SH-SY5Y (cell line): Measurements from ENCODE around the gene DPH6.

ENCODE experiments used
- GATA2 ChIP-seq: IDR thresholded peaks from 2 replicates; pipeline ENCODE4 v1.6.1; 2011; ENCODE audit warnings: mild to moderate bottlenecking, low read depth, low read length
- GATA3 ChIP-seq: IDR thresholded peaks from 2 replicates; pipeline ENCODE4 v1.6.1; 2011; ENCODE audit warnings: low read depth, mild to moderate bottlenecking, low read length, moderate library complexity

Gene DPH6, protein sequence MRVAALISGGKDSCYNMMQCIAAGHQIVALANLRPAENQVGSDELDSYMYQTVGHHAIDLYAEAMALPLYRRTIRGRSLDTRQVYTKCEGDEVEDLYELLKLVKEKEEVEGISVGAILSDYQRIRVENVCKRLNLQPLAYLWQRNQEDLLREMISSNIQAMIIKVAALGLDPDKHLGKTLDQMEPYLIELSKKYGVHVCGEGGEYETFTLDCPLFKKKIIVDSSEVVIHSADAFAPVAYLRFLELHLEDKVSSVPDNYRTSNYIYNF

DNA sequence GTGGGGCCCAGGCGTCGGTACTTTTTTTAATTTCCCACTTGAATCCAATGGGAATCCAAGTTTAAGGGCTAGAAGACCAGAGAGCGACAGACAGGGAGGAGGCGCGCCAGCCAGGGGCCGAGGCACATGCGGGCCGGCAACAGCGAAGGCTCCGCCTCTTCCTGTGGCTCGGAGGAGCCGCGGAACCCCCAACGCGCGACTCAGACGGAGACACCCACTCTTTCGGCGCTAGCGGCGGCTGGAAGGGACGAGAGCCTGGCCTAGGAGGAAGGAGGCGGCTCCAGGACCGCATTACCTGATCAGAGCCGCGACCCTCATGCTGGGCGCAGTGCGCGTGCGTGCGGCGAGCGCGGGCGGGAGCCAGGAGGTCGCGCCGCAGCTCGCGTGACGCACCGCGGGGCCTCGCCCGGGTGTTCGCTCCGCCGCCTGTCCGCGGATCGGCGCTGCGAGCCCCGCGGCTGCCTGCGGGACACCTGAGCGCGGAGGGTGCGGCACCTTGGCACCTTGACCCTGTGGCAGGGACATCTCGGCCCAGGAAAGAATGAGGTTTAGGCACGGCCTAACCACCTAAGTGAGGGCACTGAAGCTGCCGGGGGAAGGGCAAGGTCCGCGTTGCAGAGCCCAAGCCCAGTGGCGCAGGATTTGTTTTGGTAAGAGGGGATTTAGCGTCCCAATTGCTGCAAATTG is at the start of gene DPH6:
Gene DPH6 (minus strand): TSS at position 342 of the 687 bp plus-strand sequence. CDS start 24 bp downstream, at position 318.
- TF ChIP-seq GATA2 (no peak), GATA3 (no peak)

DNA sequence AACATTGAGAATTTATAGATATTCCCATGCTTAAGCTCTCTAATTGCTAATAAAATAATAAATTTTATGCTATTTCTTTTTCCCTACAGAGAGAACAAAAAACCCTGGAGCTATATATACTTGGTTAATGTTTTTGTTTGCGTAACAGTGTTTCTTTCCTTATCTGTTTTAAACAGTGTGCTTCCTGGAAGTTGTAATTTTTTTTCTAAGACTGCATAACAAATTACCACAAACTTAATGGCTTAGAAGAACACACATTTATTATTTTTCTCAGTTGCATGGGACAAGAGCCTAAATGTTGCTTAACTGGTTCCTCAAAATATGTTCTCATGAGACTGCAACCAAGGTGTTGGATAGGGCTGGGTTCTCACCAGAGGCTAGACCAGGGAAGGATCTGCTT is 49.7 kb upstream of the DPH6 start:
- TF ChIP-seq GATA3 (no peak), GATA2 (no peak)

DNA sequence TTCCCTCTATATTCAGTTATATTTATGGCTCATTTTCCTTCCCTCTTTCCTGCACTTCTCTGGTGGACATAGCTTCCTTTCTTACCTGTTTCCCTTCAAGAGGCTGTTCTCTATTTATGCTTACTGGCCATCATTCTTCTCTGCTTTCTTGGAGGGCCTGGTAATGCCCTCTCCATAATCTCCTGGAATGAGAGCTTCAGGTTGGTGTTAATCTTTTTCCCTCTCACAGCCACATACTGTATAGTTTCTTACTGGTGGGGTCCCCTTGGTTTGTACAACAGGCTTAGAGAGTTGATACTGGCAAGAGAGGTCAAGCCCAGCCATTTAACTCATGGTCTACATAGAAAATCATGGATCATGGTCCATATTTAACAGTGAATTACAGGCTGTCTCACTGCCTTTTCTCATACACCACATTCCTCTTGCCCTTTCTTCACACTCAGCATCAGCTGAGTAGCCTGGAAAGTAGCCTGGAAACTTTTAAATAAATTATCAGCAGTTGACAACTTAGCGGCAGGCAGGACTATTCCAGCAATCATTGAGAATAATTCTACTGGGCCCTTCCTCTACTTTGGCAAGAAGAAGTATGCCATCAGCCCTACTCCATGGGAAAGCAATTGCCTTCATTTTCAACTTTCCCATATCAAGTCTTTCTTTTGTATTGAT is 38.0 kb upstream of the DPH6 start:
- TF ChIP-seq GATA2: no peak

DNA sequence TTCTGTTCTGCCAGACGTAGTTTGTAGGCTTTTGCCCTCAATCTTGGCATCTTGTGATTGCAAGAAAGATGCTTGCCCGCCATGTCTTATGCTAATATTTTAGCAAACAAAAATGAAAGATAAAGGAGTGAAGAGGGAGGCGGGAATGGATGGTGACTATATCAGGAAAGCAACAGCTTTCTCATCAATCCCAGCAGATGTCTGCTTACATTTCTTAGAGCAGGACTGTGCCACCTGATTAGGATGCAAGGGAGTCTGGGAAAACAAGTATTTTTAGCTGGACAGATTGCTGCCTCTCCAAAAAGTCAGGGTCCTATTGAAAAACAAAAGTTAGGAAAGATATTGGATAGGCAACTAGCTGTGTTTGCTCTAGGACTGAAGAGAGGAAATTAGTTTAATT is 34.6 kb upstream of the DPH6 start:
- no peak for TF ChIP-seq GATA3
- no peak for TF ChIP-seq GATA2

DNA sequence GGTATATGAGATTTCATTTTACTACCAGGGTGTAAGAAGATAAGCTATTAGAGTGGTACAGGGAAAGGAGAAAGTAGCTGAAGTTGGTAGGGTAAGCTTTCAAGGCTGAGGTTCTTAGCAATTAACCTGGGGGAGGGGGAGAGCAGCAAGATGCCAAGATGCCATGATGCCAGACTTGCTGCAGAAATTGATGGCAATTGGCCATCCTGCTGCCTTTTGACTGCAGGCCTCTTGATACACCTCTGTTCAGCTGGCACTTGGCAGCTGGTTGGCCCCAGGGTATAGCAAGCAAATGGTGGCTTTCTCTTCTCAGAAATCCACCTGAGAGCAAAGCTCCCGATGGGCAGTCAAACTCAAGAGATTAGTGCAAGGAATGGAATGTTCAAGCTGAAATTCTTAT is 21.4 kb upstream of the DPH6 start:
- TF ChIP-seq GATA2: no peak
- TF ChIP-seq GATA3: no peak

DNA sequence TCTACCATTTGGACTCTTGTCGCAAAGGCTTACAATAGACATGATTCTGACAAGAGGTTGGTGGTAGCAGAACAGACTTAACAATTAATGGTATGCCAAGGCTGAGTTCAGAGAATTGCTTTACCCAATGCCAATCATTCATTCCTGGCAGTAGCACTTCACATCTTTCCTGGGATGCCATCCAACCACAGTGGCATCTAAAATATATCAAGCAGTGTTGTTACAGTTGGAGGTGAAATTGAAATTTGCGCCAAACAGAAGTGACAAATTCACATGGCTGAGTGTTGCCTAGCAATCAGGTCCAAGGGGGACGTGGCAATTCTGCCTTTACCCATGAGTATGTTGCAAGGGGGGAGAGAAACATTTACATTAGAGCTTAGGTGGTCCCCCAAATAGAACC is 21.0 kb upstream of the DPH6 start:
- TF ChIP-seq GATA2 (no peak), GATA3 (no peak)

DNA sequence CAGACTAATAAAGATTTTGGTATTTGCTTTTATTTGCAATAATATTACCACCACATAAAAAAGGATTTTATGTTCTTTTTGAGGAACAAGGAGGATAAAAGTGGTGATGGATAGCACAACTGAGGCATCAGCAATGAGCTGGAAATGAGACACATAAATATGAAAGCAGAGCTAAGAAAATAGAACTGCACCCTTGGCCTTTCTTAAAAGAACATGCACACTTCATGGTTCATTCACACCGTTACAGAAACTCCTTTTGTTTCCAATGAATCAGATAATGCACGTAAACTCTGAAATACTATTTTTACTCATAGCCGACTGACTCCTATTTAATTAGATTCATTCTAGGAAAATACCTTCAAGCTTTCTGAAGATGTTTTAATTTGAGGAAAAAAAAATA is 19.9 kb upstream of the DPH6 start:
- no peak for TF ChIP-seq GATA3
- no peak for TF ChIP-seq GATA2

DNA sequence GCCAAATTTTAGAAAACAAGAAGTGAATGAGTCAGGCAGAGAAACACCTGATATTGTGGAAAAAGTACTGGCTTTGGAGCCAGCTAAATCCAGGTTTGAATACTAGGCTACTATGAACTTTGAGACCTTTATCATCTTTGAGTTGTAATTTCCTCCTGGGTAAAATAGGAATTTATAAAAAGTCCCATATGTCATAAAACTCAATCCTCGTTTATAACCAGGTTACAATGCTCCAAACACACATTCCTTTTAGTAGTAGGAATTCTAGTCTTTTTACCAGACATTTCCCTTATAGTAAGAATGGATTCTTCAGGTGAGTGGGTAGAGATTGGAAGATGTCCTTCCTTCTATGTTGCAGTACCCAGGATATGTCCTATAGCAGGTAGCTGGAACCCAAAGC is 16.7 kb upstream of the DPH6 start:
- no peak for TF ChIP-seq GATA2
- no peak for TF ChIP-seq GATA3

DNA sequence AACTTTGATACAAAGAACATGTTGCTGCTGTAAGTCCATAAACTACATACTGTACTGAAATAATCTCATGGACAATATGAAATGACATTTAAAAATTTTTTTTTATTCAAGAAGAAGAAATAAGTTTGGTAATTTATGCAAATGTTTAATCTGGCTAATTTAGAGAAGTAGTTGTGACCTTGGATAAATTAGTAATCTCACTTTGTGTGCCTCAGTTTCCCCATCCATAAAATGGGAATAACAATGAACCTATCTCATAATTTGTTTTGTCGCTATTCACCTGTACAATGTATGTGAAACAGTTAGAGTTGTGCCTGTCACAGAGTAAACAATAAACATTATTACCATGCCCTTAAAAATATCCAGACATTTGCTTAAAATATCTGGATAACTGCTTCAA is 15.3 kb upstream of the DPH6 start:
- TF ChIP-seq GATA2 (no peak), GATA3 (no peak)

DNA sequence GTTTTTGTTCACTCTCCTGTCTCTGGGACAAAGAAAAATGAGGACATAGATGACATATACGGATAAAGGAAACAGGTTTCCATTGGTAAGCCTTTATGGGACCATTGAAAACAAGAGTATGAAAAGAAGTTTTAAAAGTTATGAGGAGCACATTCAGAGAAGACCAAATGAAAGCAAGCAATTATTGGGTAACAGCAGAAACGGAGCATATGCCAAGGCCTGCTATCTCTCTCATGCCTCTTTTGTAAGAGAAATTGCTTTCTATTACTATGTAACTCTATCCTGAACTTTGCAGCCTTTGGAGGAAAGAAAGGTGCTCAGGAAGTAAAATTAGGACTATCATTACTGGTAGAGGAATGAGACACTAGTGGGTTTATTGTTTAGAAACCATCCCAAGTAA is 14.9 kb upstream of the DPH6 start:
- no peak for TF ChIP-seq GATA2
- no peak for TF ChIP-seq GATA3

DNA sequence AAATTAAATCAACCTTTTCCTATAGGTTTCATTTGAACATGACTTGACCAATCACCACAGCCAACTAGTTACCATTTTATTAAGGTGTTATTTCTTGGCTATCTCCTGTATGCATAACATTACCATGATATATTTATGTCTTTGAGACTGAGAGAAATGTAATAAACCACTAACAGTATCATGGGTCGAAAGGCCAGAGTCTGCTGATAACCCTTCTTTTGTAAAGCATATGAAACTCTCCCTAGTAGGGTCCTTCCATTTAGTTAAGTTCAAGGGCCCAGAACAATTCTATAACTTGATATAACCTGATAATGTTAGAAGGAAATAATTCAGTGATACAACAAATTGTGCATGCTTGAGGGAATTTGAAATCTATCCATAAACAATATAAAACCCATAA is 14.3 kb upstream of the DPH6 start:
- no peak for TF ChIP-seq GATA3
- no peak for TF ChIP-seq GATA2

DNA sequence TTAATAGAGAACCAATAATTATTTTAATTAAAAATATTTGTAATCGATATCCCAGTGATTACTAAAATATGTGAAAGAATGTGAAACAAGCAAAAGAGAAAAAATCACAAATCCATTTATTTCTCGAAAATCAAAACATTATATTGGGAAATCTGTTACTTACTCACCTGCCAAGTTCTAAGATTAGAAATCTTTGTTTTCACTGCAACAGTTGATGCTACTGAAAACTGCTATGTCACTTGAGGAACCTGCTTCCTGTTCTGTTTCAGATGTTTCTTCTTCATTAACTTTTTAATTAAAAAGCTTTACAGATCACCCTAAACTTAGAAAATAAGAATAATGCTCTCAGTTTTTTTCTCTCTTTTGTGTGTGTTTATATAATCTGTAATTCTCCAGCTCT is 13.7 kb upstream of the DPH6 start:
- no peak for TF ChIP-seq GATA2
- TF ChIP-seq GATA3: no peak

DNA sequence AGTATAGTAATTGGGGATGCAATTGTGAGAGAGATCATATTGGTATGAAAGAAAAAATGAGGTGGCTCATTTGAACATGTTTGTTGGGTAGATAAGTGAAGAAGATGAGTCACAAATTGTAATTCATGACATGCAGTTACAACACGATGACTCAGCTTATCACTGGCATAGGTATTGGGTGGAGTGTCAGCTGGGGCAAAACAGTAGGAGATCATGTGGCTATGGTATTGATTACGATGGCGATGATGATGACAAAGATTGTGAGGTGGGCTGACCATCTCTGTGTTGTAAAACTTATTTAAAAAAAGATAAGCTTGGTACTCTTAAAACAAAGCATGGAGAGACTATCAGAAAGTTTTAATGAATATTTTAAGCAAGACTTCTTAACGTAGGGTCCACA is 11.6 kb upstream of the DPH6 start:
- no peak for TF ChIP-seq GATA3
- no peak for TF ChIP-seq GATA2

DNA sequence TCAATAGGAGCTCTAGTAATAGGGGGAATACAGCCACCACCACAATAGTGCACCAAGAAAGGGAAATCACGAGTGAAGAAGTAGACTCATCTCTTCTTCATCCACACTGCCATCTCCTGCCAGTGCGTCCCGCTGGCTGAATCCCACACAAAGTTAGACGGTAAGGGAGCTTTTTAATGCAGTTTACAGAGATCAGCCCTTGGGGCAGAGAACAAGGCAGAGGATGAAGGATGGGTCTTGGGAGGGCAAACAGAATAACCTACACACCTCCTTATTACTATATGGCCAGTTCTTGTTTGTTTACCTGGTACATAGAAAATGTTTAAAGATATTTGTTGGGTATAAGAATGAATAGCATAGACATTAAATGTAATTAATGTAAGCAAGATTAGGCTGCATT is 11.0 kb upstream of the DPH6 start:
- TF ChIP-seq GATA3 (no peak), GATA2 (no peak)

DNA sequence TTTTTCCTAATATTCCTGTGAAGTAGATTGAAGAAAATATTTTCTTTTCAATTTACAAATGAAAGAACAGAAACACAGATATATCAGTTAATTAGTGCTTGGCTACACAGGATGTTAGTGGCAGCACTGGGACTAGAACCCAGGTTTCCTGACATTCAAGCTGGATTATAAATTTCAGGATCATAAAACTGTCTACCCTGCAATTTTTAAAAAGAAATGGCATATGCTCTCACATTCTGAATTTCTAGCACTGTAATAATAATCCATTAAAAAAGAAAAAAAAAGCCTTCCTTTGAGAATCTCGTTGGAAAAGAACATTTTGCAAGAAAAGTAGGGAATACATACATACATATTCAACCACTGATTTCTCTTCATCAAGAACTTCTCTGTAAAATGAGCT is 9.3 kb upstream of the DPH6 start:
- no peak for TF ChIP-seq GATA2
- no peak for TF ChIP-seq GATA3
